HK-2 (cell line): ENCODE measurements around the gene RUFY3.
"Not testable (repeated sequence)": the region's sequence is repeated elsewhere in the genome, so short reads cannot be mapped to it uniquely, and the experiment has no call there.

Experiments used
- DNase-seq: peaks from one replicate; pipeline ENCODE4 v3.0.0-alpha.2; 2018; ENCODE audit not compliant: unreplicated experiment

The RUFY3 gene

DNA sequence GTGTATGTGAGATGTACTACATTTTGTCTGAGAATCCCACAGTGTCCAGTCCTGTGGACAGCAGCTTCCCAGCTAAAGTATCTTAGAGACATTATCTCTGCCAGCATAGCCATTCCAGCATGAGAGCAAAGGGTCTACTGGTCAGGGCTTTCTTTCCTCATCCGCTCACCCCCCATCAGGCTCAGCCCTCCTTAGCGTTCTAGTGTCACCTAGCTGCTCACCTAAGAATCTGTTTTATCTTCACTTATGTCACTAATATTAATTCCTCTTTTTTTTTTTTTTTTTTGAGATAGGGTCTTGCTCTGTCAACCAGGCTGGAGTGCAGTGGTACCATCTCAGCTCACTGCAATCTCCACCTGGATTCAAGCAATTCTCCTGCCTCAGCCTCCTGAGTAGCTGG is 15.6 kb downstream of the RUFY3 start:
- DNase-seq, result no peak

DNA sequence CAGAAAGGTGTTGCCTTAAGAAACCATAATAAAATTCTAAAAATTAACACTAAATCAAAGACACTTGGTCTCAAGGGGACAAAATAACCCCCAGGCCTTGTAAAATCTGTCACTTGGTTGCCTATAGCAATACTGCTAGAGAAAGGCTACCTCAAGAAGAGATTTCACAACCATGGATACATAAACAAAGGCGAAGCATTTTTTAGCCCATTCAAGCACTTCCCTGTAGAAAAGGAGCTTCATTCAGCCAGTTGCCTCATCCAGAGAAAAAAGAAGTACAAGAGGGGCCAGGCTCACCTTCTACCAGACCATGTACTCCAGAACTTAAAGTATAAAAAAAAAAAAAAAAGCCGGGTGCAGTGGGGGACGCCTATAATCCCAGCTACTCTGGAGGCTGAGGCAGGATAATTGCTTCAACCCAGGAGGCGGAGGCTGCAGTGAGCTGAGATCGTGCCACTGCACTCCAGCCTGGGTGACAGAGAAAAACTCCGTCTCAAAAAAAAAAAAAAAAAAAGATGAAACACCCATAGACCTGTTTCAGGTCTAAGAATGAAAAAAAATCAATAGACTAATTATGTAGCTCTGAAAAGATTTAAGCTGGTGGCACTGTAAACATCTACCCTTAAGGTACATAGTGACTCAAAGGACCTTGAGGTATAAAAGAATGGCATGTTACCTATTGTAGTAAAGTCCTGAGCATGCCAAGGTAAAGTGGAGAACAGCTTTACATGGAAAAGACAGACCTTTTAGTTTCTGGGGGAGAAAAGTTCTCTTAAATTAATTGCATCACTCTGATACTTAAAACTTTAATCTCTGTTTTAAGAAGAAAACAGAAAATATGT is 18.0 kb downstream of the RUFY3 start:
- DNase-seq, result no peak

DNA sequence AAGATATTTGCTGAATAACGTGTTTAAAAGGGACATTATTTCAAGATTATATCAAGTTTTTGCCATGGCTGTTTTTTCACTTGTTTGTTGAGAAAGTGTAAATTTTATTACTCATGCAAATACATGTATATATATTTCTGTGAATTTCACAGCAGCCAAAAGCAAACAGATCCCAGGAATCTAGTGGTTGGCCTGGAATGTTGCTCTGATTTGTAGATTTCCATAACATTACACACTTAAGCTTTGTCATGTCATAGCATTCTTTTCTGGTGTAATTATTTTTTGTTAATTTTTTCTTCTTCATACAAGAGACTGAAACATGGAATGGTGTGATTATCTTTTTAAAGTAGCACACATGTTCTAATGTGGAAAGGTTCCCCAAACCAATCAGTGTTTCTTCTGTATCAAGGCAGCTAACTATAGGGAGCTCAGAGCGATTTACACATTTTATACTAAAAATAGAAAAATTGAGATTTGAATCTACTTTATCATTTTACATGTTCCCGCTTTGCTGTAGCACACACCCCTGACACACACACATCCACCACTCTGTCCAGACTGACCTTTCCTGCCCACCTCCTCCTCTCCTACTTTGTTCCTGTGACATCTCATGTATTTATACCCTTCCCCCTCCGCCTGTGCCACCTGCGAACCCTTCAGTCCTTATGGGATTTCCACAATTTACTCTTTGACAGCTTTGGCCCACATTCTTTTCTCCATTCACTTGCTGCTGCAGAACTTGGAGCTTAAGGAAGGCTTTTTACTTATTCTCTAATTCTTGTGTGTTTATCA is 20.3 kb downstream of the RUFY3 start:
- no peak for DNase-seq

DNA sequence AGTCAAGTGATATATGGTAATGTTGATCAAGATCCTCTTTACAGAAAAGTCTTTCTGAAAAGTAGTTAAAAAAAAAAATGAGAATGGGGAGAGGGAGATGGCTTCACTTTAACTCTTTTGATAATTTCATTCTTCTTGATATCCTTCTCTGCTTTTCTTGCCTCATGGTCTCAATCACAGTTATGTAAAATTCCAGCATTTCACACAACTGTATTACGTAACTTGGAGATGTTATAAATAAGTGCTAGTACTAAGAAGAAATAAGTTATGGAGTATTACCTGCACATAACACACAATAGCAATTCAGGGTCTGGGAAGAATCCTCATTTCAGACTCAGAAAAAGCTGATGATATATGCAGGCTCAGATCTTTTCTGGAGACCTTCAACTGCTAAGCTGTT is 22.0 kb downstream of the RUFY3 start:
- DNase-seq, result no peak

DNA sequence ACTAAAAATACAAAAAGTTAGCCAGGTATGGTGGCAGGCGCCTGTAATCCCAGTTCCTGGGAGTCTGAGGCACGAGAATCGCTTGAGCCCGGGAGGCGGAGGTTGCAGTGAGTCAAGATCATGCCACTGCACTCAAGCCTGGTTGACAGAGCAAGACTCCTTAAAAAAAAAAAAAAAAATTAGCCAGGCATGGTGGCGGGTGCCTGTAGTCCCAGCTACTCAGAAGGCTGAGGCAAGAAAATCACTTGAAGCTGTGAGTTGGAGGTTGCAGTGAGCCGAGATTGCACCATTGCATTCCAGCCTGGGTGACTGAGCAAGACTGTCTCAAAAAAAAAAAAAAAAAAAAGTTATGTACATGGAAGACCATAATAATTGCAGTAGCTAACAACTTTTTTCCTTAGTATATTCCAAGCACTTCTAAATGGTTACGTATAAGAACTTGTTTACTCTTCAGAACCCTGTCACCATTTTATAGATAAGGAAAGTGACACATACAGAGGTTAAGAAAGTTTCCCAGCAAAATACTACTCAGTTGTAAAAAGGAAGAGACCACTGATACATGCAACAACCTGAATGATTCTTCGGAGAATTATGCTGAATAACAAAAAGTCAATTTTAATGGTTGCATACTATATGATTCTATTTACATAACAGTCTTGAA is 24.5 kb downstream of the RUFY3 start:
- peak; percentile 11 for DNase-seq

DNA sequence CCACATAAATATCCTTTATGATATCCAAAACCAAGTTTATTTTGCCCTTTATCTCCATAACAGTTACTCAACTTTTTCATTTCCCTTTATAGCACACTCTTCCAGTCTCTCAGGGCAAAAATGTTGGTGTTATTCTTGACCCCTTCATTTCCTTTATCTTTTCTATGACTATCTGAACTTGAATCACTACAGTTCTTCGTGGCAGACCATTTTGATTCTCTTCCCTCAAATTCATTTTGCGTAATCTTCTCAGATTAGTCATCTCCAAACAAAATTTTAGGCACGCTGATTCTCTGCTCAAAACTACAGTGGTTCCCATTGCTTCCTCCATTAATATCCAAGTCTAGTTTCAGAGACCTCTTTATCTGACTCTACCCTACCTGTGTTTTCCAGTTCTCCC is 26.1 kb downstream of the RUFY3 start:
- no peak for DNase-seq

DNA sequence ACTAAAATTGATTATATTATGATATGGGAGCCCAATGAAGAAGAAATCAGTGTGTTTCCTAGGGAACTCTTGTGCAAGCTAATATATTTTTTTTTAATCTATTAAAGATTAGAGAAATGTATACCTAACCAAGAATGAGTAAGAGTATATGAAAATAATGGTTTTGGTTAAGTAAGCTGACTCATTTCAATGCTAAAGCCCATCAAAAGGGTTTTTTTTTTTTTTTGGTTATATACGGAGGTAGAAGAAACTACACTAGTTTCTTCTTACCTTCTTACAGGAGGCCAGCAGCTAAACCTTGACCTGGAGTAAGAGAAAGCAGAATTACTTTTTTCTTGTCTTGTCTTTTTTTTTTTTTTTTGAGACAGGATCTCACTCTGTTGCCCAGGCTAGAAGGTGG is 27.5 kb downstream of the RUFY3 start:
- no peak for DNase-seq

DNA sequence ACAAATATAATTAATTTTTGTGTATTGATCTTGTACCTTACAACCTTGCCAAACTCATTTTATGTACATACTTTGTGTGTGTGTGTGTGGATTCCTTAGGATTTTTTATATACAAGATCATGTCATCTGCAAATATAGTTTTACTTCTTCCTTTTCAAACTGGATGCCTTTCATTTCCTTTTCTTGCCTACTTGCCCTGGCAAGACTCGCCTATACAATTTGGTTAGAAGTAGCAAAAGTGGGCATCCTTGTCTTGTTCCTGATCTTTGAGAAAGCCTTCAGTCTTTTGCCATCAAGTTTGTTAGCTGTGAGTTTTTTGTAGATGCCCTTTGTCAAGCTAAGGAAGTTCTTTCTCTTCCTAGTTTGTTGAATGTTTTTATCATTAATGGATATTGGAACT is 30.5 kb downstream of the RUFY3 start:
- DNase-seq, result no peak

DNA sequence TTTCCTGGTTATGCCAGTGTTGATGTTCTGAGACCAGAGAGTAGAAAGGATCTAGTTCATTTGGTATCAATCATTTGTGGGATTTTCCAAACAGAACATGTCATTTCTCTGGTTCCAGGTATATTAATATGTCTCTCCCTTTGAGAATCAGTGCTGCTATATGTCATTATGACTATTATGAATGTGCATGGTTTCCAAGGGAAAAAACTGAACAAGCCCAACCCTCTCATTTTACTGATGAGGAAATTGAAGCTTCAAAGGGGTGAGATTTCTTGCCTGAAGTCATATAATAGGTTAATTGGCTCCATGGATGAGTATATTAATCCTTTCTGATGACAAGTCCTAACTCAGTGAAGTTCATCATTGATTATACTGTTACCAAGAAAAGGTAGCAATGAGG is 31.9 kb downstream of the RUFY3 start:
- no peak for DNase-seq

DNA sequence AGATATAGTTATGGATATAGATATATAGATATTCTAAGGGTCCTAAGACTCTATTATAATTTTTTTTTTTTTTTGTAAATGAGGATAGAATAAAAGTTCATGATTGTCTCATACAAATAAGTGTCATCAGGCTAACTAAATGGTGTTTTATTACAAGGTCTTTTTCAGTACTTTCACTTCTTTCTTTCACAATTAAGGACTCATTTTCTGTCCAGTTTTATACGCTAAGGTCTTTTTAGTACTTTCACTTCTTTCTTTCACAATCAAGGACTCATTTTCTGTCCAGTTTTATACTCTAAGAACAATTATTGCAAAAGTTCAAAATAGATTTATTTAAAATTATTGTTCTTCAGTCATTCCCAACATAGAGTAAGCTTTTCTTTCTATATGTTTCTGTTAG is 32.7 kb downstream of the RUFY3 start:
- DNase-seq, result no peak

DNA sequence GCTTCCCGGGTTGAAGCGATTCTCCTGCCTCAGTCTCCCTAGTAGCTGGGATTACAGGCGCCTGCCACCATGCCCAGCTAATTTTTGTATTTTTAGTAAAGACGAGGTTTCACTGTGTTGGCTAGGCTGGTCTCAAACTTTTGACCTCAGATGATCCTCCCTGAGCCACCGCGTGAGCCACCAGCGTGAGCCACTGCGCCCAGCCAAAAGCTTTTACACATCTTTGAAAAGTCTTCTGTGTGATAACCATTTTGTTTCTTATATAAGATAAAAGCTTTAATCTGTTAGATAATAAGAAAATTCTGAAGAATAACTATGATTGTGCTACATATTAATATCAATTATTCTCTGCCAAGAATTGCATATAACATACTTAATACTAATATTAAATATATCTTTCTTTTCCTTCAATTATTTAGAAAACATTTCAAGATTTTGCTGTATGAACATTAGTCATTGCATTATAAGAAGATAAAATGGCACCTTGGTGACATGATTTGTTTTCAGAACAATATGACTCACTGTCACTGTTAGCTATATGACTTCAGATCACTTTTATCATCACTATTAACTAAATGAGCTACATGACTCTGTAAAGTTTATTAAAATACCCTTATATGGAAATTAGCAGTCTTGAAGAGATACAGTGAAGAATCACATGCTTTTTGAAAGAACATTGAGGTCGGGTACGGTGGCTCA is 33.4 kb downstream of the RUFY3 start:
- DNase-seq, result no peak

DNA sequence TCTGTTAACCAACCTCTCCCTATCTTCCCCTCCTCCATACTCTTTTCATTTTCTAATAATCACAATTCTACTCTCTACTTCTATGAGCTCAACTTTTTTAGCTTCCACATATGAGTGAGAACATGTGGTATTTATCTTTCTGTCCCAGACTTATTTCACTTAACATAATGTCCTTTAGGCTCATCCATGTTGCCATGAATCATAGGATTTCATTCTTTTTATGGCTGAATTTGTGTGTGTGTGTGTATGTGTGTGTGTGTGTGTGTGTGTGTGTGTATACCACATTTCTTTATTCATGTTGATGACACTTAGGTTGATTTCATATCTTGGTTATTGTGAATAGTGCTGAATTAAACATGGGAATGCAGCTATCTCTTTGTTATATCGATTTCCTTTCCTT is 37.4 kb downstream of the RUFY3 start:
- no peak for DNase-seq

DNA sequence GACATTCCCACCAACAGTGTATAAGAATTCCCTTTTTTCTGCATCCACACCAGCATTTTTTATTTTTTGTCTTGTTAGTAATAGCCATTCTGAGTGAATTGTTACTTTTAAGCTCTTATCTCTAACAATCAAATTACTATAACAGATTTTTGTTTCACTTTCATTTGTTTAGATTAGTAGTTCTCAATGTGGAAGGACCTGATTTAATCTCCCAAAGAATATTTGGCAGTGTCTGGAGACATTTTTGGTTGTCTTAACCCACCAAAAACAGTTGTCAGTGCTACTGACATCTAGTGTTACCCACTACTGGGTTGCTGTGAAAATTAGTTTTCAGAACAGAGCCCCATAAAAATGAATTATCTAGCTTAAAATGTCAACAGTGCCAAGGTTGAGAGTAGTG is 37.9 kb downstream of the RUFY3 start:
- no peak for DNase-seq

DNA sequence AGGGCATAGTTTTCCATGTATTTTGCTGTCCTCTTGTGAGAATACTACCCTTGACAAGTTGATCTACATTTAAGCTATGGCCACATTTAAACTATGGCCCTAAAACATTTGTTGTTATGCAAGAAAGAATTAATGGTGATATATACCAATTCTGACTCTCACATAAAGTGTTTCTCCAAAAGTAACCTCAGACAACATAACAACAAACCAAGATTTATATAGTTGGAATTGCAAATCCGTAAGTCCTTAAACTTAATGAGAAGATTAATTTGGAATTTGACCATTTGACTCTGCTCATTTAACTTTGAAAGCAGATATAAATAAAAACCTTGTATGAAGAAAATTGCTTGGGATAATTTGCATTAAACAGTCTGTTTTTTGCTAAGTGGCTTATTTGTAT is 38.9 kb downstream of the RUFY3 start:
- DNase-seq, result no peak

DNA sequence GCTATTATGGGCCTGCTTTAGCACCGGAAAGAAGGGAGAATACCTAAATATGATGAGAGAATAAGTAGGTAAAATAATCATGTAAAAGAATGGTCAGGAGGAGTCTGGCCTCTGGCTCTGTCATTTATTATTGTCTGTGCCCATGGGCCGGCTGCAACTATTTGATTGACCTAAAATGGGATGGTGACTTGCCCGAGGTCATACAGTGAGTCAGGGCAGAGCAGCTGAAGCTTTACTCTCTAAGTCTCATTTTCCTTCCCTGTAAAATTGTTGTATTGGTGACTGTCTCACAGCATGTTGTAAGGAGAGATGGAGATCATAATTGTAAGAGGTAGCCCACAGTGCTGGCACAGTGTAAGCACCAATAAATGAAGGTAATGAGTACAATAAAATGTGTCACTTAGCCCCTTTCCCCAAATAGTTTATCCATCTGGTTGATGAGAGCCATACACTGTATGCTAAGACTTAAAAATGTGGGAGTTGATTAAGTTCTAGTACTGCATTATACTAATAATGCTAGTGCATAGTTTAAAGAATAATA is 39.6 kb downstream of the RUFY3 start:
- no peak for DNase-seq

DNA sequence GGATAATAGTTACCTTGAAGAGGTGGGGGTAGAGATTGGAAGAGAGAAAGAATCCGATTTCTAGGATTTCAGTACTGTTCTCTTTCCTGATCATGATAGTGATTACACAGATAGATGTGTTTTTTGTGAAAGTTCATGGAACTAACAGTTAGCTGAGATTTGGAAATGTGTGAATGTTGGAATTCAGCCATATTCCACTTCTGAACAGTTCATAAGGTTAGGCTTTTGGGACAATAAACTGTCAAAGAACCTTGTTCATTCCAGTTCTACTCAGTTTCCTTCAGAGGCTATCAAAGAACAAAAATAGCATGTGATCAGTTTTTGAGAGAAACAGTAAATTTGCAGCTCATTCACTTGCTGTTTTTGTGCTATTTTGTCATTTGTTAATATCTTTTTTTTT is 43.6 kb downstream of the RUFY3 start:
- no peak for DNase-seq

DNA sequence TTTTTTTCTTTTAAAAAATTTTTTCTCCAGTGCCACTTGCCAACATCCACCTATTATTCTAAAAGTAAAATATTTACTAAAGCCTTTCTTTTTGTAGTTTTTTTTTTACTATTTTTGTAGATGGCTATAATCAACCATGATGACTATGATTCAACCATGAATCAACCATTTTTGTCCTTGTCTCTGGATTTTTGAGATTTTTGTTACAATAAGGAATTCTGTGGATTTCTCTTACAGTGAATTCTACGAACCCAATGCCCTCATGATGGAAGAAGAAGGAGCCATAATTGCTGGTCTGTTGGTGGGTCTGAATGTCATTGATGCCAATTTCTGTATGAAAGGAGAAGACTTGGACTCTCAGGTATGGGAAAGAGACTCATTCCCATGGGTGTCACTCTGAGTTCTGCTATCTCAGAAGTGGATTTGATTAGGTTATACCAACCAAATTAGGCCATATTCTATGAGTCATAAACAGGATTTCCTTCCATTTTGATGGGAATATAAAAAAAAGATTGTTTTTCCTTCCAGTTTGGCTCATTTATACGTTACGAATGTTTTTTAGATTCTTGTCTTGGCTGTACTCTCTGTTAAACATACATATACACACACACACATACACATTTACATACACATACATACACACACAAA is 46.7 kb downstream of the RUFY3 start:
- no peak for DNase-seq

DNA sequence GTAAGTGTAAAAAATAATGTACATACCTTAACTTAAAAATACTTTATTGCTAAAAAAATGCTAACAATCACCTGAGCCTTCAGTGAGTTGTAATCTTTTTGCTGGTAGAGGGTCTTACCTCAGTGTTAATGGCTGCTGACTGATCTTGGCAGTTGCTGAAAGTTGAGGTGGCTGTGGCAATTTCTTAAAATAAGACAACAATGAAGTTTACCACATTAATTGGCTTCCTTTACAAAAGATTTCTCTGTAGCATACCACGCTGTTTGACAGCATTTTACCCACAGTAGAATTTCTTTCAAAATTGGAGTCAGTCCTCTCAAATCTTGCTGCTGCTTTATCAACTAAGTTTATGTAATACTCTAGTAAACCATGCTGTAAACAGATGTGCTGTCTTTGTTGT is 47.6 kb downstream of the RUFY3 start:
- DNase-seq, result not testable (repeated sequence)

DNA sequence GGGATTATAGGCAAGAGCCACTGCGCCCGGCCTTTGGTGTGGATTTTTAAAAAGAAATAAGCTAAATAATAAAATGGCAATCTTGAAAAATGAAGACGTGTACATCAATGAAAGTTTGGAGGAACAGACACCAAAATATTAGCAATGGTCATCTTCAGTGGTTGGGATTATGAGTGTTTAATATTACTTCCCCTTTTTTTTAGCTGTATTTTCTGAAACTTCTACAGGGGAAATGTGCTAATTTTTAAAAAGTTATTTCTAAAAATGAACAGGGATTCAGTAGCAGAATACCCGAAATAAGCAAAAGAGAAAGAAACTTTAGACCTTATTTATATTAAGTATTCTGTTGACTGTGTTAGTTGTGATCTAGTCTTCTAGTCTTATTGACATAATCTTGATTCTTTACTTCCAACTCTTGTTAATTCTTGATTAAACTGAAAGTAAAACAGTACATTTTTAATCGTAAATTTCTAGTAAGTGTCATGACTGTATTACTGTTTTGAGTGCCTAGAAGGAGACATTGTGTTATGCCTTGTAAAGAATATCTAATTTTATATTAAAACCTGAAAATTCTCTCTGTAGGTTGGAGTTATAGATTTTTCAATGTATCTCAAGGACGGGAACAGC is 51.3 kb downstream of the RUFY3 start:
- no peak for DNase-seq

DNA sequence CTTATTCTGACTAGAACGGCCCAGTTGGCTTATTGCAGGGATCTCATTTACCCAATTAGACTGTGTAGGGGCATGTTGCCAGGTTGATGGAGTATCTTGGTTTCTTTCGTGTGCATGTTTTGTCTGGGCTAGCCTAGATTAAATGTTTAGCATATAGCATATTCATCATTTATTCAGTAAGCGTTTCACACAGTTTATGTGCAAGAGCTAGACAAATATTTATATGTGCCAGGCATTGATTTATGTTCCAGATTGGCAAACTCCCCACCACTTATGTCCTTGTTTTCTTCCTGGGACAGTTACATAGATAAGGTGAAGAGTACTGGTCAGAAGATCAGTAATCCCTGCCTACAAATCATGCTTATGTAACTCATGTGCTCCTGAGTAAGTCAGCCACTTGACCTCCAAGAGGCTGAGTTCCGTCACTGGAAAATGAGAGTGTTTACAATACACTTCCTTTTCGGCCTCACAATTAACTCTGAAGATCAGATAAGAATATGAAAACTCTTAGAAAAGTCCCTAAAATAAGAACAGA is 57.2 kb downstream of the RUFY3 start:
- no peak for DNase-seq

DNA sequence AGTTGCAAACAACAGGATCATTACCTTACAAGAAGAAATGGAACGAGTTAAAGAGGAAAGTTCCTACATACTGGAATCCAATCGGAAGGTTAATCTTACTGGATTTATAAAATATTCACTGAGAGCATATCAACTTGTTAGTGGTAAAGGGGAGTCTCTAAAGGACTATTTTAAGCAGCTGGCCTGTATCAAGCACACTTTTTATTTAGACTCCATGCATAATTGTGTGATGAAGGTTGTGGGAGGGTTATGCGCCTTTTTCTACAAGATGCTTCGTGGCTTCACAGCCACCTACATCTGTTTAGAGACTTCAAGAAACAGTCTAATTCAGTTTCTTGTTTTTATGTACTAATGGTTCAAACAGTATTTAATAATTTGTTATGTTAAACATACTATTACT is 61.3 kb downstream of the RUFY3 start:
- DNase-seq, result no peak
